ENCODE data around the gene DBN1. TPM values are rescaled to one million over a fixed set of nuclear protein-coding genes. Genes with fewer than 3 reads are reported as not detected.

The DBN1 gene
- total and polyA plus RNA-seq, 2 of the 8 experiments (the other 6 are each of a cell fraction or from before 2014, with no cell fraction given): 168 to 333 TPM

GRCh38 chr5:177496727-177497291 is 23.4 kb upstream of the DBN1 start (continued):
- TF ChIP-seq JUND (IDR thresholded peaks at IDR 0.05; ENCODE audit: low read length) (0 out of 2 replicates have a peak, but pooled peaks have one; percentile 8), POLR2AphosphoS5 (IDR thresholded peaks at IDR 0.05; ENCODE audit: low read depth, low read length) (peak; percentile 11), RAD21 (IDR thresholded peaks at IDR 0.05 in 1 of 2, conservative IDR thresholded peaks at IDR 0.05 in 1 of 2; ENCODE audit: low read depth in 2 of 2, low read length in 2 of 2) (no peak), ATF3 (IDR thresholded peaks at IDR 0.05; ENCODE audit: insufficient read depth, low read depth, low read length) (no peak), EP300 (IDR thresholded peaks at IDR 0.05; ENCODE audit: borderline replicate concordance in 1 of 2, low read depth in 2 of 2, low read length in 2 of 2) (0 out of 3 replicates have a peak, but pooled peaks of 1 of the 2 experiments have one; percentile 64), CREB1 (IDR thresholded peaks at IDR 0.05) (0 out of 2 replicates have a peak, but pooled peaks have one; percentile 9), SRF (IDR thresholded peaks at IDR 0.05; ENCODE audit: low read depth, low read length) (peak; percentile 97)
